Spleen (tissue), 7 donors: ENCODE measurements around the gene TMEM135.

Source experiments
- POLR2A ChIP-seq, 3 donors: fragments of 450-650 bp; IDR thresholded peaks; one replicate each; pipeline ENCODE4 v1.5.1; 2017; ENCODE audit warnings: antibody characterized with exemption in 3 of 3, mild to moderate bottlenecking in 1 of 3
- TF ChIP-seq, protein P1 (sequence below), 11 experiments: fragments of 200-600 bp in 7 of 11; fragments of 450-650 bp in 4 of 11; sonication (generic) in 4 of 11; IDR thresholded peaks in 8 of 11; conservative IDR thresholded peaks in 3 of 11; 1 replicate in 7 of 11; 2 replicates in 4 of 11; pipeline versions ENCODE4 v1.4.0 to v1.8.0; 2016 to 2021; ENCODE audit warnings: antibody characterized with exemption in 11 of 11, inconsistent platforms in 4 of 11, mild to moderate bottlenecking in 1 of 11
- donor health status: DM: no; HTN: no; CAD: no; lungs with moderate emphysema.
- donor health status: DM: no; HTN: no; CAD: no.
- donor health status: DM: no; HTN: no; CAD: no.

DNA sequence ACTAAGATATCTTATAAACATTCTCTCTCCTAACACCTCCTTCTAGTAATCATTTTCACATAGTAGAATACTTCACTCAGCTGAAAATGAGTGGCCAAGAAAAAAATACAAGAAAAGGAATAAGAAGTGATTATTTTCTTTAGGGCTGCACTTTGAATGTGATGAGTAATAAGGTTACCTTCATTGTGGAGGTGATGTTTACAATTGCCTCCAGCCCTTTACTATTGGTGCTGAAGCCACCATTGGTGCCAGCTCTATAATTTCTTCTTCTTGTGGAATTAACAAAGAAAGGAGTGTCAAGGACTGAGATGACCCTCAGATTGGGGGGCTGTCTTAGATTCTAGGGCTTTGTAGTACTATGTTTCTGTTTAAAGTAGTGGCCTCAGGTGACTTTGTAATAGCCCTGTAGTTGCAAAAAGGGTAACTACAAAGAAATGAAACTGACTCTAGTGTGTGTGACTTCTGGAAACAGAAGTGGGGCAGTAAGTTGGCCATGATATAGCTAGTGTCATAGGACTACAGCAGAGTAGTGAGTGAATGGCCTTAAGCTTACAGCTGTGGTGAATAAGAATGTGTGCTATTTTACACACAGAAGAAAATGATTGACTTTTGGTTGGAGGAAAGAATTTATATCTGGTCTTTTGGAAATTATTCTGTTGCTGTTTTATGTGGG is 287.2 kb downstream of the TMEM135 start:
- TF ChIP-seq, protein P1, sequence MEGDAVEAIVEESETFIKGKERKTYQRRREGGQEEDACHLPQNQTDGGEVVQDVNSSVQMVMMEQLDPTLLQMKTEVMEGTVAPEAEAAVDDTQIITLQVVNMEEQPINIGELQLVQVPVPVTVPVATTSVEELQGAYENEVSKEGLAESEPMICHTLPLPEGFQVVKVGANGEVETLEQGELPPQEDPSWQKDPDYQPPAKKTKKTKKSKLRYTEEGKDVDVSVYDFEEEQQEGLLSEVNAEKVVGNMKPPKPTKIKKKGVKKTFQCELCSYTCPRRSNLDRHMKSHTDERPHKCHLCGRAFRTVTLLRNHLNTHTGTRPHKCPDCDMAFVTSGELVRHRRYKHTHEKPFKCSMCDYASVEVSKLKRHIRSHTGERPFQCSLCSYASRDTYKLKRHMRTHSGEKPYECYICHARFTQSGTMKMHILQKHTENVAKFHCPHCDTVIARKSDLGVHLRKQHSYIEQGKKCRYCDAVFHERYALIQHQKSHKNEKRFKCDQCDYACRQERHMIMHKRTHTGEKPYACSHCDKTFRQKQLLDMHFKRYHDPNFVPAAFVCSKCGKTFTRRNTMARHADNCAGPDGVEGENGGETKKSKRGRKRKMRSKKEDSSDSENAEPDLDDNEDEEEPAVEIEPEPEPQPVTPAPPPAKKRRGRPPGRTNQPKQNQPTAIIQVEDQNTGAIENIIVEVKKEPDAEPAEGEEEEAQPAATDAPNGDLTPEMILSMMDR (IDR thresholded peaks at IDR 0.05 in 8 of 11, conservative IDR thresholded peaks at IDR 0.05 in 3 of 11) = no peak
- TF ChIP-seq POLR2A (IDR thresholded peaks at IDR 0.05) = no peak
